Measurements from ENCODE around the gene DLG5.

The DLG5 gene

DNA sequence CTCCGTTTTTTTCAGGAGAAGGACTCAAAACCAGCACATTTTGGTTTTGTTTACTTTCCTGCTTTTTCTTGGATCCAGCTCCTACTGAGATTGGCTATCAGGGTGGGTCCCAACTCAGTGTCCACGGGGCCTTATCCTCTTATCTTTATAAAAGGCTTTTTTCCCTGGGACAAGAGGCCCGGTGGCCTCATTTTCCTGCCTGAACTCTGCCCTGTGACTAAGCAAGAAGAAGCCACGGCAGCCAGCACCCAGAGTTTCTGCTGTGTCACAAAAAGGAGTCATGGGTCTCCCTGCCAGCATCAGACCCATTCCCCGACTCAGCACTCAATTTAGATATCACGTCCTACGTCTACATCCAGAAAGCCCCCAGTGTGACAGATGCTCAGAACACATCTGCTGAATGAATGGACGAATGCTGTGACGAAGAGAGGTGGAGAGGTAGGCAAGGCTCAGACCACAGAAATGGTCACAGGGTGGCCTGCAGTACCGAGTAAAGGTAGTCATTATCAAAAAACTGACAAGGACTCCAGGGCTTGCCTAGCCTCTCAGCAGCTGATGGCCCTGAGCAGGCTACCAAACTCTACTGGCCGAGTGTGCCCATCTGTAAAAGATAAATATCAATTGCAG is 16.7 kb downstream of the DLG5 start:
- no peak for DNase-seq

- no peak for DNase-seq
Observed at GRCh38 chr10:77909021-77909748, 17.4 kb downstream of the DLG5 start.

DNA sequence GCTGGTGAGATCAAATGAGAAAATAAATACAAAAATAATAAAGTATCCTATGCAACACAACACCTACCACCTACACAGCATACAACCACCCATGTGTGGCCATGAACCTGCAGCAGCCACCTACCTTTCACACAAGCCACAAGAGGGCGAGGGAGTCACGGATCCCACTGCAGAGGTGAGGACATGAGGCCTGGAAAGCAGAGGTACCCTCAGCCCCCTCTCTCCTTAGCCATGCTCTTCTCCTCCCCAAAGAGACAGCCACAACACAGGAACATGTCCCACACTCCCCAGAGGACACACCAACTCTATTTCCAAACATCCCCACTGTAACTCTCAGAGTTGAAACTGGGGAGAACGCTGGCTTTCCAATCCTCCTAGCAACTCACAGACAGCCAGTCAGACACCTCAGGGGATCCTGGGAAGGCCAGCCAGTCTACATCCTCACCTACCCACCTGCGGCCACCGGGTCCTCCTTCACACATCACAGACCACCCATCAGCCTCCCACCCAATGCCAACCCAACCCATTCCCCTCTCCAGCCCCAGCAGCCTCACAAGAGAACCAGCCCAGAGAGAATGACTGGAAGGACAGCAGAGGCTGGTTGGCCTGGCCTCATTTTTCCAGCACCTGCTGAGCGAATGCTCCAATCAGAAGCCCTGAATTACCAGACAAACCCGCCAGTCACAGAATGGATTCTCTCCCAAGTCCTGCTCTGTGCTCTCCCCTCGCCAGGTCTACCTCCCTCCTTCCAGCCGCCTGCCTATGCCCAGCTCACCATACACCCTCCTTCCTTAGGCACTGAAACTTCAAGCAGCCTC is 18.4 kb downstream of the DLG5 start:
- DNase-seq = no peak

DNA sequence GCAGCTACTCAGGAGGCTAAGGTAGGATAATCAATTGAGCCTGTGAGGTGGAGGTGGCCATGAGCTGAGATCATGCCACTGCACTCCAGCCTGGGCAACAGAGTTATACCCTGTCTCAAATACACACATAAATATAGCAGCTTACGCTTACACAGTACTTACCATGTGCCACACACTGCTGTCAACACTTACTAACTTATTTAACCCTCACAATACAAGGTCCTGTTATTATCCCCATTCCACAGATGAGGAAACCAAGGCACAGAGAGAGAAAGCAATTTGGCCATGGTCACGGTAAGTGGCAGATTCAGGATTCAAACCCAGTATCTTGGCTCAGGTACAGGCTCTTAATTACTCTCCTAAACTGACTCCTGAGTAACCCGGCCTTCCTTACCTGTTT is 19.1 kb downstream of the DLG5 start:
- no peak for DNase-seq

DNA sequence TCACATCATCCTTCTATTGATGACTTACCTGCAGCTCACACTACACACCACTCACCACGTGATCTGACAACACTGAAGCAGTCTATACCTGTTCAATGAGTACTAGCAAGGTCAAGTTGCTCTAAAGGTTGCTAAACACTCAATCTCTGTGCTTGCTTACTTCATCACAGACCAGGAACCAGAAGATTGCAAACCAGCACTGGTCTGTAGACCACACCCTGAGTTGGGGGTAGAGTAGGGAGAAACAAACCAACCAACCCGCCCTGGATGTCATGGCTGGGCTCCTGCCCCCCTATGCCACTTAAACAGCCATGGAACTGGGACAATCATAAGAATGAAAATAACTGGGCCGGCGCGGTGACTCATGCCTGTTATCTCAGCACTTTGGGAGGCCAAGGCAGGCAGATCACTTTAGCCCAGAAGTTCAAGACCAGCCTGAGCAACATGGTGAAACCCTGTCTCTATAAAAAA is 19.6 kb downstream of the DLG5 start:
- no peak for DNase-seq

DNA sequence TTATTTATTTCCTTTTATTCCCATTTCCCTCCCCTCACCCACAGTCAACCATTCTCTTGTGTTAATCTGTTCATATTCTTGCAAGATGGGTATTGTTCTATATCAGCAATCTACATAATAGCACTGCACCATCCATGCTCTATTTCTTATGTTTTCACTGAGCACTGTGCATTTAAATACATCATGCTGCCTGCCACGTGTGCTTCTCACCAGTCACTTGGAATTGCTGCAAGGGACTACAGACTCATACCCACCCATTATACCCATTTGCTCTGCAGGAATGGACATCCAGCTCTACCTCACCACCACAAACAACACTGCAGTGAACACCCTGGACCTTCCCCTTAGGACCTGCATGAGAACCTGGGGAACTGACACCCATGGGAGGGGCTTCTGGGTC is 20.8 kb downstream of the DLG5 start:
- no peak for DNase-seq

DNA sequence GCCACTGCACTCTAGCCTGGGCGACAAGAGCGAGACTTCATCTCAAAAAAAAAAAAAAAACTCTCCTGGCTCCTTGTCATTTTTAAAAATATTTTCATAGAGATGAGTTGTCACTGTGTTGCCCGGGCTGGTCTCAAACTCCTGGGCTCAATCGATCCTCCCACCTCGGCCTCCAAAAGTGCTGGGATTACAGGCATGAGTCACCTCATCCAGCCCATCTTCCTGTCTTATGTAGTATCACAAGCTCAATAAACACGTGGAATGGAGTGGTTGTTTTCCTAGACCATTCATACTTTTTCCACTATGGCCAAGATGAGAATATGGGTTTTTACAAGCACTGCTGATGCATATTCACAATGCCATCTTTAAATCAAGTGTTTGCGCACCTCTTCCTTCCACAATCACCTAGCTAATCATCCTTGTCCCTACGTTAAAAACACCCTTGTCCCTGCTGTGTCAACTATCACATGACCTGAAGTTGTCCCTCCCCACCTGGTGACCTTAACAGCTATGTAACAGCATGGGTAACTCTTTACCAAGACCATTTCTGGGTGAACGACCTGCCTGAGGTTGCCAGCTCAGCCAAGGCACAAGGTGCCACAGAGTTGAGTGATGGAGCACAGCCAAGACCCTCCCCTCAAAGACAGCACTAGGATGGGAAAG is 21.3 kb downstream of the DLG5 start:
- no peak for DNase-seq

- DNase-seq = no peak
Observed at GRCh38 chr10:77904100-77904840, 22.3 kb downstream of the DLG5 start.

GRCh38 chr10:77902159-77902558 is 24.4 kb downstream of the DLG5 start:
- no peak for DNase-seq

DNA sequence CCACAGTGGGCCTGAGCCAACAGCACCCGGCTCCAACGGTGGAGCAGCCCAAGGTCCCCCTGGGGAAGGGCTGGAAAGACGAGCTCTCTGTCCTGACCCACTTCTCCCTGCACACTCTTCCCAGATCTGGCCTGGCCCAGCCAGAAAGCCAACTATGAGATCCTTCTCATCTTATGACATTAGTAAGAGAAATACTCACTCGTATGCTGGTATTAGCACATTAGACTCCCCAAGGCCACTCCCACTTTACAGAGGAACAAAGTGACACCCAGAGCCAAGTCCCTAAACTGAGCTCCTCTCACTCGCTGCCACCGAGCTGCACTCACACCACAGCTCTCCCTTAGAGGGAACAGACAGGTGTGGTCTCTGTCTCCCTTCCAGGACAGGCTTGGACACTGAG is 24.8 kb downstream of the DLG5 start:
- DNase-seq = no peak

GRCh38 chr10:77899690-77900089 is 26.9 kb downstream of the DLG5 start:
- no peak for DNase-seq

DNA sequence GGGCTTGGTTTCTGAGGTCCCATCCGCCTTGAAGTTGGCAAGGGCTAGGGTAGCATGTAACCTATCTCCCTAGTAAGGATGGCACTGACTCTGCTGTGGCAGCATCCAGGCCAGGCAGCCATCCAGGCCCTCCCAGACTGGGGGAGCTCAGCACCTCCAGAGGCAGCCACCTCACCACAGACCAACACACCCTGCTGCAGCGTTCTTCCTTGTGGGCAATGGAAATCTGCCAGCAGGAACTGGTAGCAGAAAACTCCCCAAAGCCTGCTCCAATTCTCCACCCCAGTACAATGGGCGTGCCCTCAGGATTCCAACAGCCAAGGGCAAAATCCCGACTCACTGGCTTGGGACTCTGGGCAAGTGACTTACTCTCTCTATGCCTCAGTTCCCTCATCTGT is 27.5 kb downstream of the DLG5 start:
- no peak for DNase-seq

DNA sequence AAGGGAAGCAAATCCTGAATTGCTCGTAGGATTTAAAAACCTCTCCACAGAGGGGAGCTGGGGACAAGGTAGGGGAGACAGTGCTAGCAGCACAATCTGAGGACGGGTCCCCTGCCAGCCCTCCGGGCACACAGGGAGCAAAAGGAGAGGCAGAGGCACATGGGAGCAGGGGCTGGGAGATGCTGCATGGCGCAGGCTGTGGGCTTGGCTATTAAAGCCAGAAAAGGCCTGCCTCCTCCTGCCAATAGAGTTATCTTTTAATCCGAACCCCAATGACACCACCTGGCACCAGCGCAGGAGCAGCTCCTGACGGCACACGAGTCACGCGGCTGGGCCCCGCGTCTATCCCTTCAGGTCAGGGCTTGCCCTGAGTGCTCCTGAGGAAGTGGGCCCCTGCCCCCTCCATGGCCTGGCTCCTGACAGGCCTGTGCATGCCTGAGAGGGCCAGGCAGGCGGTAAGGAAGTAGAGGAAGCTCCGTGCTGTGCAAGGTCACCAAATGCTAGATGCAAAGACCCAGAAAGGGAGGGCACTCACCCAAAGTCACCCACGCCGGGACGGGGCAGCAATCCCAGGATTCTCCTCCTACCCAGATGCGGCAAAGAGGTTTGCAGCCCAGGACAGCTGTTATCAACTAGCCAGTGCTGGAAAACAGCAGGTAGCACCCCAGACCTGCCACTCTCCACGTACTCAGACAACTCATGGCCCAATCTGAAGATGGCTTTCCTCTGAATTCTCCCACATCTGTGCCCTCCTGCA is 28.1 kb downstream of the DLG5 start:
- DNase-seq = no peak

- no peak for DNase-seq
Observed at GRCh38 chr10:77896058-77896457, 30.5 kb downstream of the DLG5 start.

GRCh38 chr10:77894058-77894457 is 32.5 kb downstream of the DLG5 start:
- no peak for DNase-seq

DNA sequence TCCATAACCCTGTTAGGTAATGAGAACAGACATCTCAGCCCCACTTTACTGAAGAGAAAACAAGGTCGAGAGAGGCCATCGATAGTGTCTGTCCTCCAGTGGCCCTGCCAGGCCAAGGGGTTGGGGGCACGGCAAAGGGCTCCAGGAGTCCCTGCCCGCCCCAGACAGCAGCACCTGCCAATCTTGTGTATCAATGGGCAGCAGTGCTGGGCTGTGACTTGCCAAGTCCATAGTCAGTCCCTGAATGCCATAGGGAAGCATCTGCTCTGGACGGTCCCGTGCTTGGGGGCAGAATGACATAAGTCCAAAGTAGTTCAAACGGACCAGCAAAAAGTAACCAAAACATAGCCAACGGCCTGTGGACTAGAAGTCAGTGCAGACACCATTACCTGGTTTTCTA is 33.2 kb downstream of the DLG5 start:
- DNase-seq = no peak

DNA sequence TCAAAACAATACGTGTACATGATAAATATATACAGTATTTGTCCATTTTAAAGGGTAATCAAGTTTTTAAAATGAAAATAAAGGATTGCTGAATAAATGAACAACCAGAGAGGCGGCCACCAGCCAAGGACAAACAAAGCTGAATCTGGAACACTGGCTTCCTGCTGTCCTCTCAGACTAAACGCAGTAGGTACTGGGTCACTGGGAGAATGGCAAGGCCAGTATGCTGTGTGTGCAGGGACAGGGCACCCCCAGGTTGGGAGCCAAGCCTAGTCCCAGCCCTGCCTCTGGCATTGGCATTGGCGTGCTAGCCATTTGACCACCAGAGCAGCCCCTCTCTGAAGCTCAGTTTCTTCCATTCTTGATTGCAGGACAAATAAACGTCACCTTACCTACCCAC is 33.8 kb downstream of the DLG5 start:
- no peak for DNase-seq

DNA sequence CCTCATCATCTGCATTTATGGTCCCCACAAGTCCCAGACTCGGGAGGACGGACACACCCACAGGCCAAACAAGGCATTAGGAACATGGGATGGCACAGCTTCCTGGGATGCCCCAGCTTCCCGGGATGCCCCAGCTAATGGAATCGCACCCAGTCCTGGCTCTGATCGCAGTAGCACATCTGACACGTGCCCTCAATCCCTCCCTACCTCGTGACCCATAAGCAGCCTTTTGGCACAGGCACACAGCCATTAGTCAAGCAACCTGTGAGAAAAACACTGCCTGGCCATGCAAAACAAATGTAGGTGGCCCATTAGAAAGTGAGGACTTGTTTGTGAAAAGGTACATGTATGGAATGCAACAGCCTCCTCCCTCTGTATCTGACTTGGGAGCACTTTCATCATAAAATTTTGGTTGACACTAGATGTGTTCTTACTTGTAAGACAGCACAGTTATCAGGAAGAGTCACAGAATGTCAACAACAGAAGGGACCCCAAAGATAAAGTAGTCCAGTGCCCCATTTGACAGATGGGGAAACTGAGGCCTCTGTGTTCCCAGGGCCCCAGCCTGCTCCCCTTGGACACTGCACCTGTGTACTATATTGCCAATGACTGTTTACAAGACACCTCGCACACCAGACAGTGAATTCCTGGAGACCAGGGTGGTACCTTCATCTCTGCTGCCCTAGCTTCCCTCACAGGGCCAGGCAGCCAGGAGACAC is 34.4 kb downstream of the DLG5 start:
- no peak for DNase-seq

- no peak for DNase-seq
Observed at GRCh38 chr10:77890097-77890496, 36.5 kb downstream of the DLG5 start.

DNA sequence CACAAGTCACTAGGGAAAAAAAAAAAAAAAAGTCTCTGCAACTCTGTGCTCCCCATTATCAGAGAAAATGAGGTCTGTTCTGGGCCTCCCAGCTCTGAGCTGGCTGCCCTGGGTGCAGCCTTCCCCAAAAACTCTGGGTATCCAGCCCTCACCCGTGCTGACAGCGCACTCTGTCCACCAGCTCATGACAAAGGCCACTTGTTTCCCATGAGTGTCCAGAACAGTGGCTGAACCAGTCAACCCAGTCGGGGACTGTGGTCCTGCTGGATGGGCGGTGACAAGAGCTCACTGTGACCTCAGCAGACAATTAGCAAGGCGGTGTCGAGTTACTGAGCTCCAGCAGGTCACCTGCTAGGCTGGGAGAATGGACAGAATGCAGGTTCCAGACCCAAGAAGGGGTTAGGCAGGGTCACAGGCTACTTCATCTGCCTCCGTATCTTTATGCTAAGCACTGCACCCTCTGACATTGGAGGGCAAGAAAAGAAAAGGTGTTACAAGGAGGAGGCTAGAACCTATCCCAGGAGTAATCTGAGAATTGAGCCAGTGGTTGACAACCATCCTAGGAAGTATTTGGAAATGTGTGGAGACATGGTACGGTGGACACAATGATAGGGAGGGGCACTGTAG is 37.2 kb downstream of the DLG5 start:
- DNase-seq = no peak

- DNase-seq = no peak
Observed at GRCh38 chr10:77888356-77888703, 38.2 kb downstream of the DLG5 start.
